KOPT-K1 (cell line): ENCODE data around the gene MEDAG.

ENCODE experiments used
- H3K27ac ChIP-seq: fragments of 200-600 bp; sonication (generic); 2 replicates; pipeline ENCODE4 v1.5.1; 2016; ENCODE audit warnings: antibody characterized with exemption, mild to moderate bottlenecking, low read depth, low read length; ENCODE audit not compliant: poor library complexity, severe bottlenecking
- H3K36me3 ChIP-seq: fragments of 200-600 bp; sonication (generic); 2 replicates; pipeline ENCODE4 v1.5.1; 2017; ENCODE audit warnings: antibody characterized with exemption, mild to moderate bottlenecking, low read length, moderate library complexity; ENCODE audit not compliant: insufficient read depth
- H3K9me3 ChIP-seq: fragments of 200-600 bp; sonication (generic); 2 replicates; pipeline ENCODE4 v1.5.1; 2017; ENCODE audit warnings: antibody characterized with exemption, low read length, mild to moderate bottlenecking; ENCODE audit not compliant: insufficient read depth, poor library complexity, severe bottlenecking

Gene MEDAG

DNA sequence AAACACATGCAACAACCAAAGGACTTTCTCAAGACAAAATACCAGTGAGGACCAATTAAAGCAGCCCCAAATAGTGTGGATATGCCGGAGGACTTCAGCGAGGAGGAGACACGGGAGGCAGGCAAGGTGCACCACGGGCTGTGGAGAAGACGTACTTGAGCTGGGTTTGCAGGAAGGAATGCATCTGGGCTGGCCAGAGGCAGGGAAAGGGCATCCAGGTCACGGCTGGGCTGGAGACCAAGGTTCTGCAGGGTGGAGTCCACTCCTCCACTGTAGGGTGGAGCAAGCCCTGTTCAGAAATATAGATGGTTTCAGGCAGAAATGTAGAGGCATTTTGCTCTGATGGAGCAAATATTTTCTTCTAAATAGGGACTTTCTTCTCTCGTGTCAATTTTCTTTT, 36.6 kb upstream of the MEDAG start:
- H3K27ac ChIP-seq: no peak overlapping the region
- H3K36me3 ChIP-seq: no peaks in the 10 kb centered on the region
- no peaks in the 10 kb centered on the region for H3K9me3 ChIP-seq

DNA sequence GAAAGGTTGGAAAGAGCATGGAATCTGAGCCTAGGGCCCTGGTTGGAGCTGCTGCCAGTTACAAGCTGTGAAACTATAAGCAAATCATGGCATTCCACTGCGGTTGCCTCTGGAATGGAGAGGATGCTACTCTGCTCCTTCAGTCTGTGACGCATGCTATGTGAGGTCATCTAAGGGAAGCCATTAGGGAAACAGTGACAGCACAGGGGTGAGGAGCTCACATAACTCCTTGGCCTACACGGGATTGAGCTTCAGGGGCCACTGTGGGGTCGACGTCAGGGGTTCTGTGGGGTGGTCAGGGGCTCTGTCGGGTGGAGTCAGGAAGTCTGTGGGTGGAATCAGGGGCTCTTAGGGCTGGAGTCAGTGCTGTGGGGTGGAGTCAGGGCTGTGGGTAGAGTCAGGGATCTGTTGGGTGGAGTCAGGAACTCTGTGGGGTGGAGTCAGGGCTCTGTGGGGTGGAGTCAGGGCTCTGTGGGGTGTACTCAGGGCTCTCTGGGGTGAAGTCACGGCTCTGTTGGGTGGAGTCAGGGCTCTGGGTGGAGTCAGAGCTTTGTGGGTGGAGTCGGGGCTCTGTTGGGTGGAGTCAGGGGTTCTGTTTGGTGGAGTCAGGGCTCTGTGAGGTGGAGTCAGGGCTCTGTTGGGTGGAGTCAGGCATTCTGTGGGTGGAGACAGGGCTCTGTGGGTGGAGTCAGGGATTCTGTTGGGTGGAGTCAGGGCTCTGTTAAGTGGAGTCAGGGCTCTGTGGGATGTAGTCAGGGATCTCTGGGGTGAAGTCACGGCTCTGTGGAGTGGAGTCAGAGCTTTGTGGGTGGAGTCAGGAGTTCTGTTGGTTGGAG, 35.8 kb upstream of the MEDAG start:
- Histone ChIP-seq H3K9me3 (no peaks in the 10 kb centered on the region), H3K36me3 (no peaks in the 10 kb centered on the region), H3K27ac (no peak overlapping the region)

DNA sequence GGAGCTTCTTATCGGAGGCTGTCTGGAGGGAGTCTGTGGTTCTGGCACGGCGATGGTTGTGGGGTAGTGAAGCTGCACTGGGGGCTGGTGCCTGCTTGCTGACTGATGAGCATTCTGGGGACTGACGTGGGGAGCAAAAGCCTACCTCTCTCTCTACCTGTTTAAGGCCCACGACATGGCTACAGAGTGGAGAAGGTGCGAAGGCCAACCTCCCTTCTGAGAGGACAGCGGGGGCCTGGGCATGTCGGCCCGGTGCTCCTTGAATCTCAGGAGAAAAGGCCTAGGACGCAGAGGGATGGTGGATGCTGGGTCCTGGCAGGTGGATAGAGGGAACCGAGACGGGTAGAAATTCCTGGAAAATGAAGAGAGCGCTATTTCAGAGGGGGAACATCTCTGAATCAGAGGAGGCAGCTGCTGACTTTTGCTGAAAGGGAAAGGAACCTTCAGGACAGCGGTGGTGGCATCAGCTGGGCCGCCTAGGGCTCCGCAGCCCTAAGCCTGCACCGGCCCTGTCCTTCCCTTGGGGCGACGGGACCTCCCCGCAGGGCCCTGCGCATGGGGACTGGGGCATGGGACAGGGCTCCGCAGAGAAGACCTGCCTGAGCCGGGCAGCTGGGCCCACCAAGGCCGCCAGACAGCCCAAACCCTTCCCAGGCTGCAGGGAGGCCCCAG, 35.0 kb upstream of the MEDAG start:
- no peak overlapping the region for H3K27ac ChIP-seq
- H3K36me3 ChIP-seq: no peaks in the 10 kb centered on the region
- no peaks in the 10 kb centered on the region for H3K9me3 ChIP-seq

DNA sequence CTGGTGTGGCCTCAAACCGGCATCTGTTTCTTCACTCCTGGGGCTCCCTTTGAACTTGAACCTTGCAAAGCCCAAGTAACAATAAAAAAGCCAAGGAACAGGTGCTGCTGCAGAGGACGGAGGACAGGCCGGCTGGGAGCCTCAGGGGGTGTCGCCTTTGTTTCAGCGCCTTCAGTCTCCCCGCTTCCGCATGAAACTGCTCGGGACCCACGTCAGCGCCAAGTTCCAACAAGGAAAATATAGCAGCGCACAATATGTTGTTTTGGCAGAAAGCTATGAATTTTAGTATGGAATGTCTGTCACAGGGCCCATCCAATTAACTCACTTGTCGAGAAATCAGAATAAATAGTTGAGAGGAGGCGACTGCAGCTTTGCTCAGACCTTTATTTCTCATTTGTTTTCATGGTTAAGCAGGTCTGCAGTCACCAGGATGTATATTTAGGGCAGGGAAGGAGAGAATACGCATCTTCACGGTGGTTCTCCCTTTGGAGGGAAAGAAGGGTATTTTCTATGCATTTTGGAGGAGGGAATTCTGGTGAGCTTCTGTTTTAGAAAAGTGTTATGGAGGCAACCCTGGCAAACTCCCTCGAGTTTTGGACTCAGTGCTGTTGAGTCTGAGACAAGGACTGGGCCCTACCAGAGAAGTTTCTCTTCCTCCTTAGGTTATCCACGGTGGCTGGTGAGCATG, 34.3 kb upstream of the MEDAG start:
- Histone ChIP-seq H3K36me3 (no peaks in the 10 kb centered on the region), H3K27ac (no peak overlapping the region), H3K9me3 (no peaks in the 10 kb centered on the region)

DNA sequence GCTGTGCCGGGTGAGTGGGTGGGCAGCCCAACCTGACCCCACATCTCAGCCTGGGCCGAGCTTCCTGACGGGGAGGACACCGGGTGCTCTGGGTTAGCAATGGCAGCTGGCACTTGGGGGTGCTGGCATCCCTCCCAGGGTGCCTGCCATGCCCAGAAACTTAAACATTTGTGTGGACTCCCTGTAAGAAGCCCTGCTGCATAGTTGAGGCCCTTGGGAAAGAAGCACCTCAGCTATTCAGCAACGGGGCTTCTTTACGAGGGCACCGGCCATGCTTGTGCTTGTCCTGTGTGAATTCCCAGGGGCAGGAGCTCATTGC, 33.8 kb upstream of the MEDAG start:
- H3K27ac ChIP-seq: no peak overlapping the region

DNA sequence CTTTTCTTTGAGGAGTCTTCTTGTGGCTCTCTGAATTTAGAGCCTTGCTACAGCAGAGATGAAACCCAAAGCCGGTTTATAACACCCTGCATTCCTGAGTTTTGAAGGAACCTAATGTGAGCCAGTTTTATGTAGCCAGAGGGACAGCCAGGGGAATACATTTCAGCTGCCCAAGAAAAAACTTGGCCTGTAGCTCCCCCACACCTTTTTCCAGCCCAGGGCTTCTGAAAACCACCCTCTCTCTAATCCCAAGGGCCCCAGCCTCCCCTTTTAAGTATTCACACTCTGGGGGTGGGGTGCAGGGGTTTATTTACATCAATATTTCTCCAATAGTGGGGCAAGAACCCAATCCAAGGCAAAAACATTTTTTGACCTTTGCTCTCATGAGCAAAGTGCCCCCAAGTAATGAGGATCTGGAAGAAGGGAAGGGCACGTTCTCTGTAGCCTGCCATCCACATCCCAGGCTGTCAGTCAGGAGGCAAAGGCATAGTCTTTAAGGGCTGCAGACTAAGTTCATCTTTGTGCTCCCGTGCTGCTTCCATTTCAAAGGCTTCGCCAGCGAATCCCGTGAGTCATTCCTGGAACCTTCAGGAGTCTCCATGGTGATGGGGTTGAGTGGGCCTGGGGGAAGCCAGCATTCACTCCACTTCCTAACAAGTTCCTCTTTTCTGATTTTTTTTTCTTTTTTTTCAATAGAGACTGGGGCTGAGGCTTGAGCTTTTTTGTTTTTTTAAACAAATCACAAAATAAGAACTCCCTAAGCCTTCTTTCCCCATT, 33.2 kb upstream of the MEDAG start:
- Histone ChIP-seq H3K27ac (no peak overlapping the region), H3K36me3 (no peaks in the 10 kb centered on the region), H3K9me3 (no peaks in the 10 kb centered on the region)

More for the DNA sequence above, 33.8 kb upstream of the MEDAG start:
- no peaks in the 10 kb centered on the region for H3K36me3 ChIP-seq
- H3K9me3 ChIP-seq: no peaks in the 10 kb centered on the region

DNA sequence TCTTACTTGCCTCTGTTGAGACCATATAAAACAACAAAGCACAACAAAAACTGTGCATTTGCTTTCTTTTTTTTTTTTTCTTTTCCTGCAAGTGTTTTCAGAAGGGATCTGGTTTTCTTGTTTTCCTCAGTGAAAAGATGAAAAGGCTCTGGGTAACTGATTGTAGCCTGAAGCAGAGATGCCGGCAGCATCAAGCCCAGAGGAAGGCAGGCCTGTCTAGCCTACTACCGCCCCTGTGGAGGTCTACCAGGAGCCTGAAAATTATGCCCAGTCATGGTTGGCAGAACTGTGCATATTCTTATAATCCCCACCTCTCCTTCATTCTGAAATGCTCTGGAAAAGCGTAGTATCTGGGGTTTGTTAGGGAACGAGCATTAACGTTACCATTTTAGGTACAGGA, 32.6 kb upstream of the MEDAG start:
- no peaks in the 10 kb centered on the region for H3K36me3 ChIP-seq
- H3K27ac ChIP-seq: no peak overlapping the region
- no peaks in the 10 kb centered on the region for H3K9me3 ChIP-seq

DNA sequence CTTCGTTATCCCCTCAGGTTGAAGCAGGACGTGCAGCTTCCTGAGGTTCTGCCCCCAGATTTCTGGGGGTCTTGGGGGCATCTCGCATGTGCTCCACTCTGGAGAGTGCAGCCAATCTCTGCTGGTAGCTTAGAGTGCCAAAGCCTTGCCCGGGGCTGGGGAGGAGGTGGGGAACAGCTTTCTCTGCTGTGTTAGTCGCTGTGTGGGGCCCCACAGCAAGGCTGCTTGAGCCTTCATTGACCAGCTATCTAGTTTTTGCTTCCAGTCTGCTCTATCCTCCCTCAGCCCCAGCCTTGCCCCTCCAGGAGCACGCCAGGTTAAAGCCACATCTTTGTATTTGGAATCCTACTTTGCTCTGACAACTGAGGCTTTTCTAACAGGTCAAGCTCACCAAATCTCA, 32.0 kb upstream of the MEDAG start:
- Histone ChIP-seq H3K27ac (no peak overlapping the region), H3K36me3 (no peaks in the 10 kb centered on the region), H3K9me3 (no peaks in the 10 kb centered on the region)

DNA sequence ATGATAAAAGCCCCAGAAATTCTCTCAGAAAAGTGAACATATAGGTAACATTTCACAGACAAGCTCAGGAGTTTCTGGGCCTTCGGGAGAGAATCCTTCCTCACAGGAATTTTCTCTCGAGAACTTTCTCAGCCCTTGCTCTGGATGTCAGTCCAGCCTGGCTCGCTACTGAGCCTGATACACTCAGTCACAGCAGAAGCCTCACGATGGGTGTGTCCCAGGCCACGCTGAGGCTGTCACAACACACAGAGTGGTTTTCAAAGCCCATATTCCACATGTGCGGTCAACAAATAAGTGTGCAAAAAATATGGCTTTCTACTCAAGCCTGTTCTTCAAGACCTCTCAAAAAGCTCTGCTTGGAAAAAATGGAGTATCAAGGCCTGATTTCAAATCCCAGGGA, 31.5 kb upstream of the MEDAG start:
- H3K27ac ChIP-seq: no peak overlapping the region
- no peaks in the 10 kb centered on the region for H3K9me3 ChIP-seq
- no peaks in the 10 kb centered on the region for H3K36me3 ChIP-seq

DNA sequence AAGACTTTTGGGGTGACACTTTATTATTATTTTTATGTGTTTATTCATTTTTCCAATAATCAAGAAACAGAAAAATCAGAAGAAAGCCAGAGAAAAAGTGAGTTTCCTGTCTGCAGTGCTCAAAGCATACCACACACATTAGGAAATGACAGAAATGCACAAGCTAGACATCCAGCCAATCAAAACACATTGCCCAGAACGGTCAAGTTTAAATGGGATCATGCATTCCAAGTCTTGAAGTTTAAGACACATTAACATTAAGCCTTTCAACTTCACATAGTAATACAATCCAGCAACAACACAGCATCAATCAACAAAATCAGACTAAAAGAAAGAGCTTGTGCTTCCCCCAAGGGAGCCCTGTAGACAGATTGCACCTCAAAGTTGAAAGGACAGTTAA, 28.7 kb upstream of the MEDAG start:
- H3K9me3 ChIP-seq: no peaks in the 10 kb centered on the region
- no peaks in the 10 kb centered on the region for H3K36me3 ChIP-seq
- no peak overlapping the region for H3K27ac ChIP-seq

DNA sequence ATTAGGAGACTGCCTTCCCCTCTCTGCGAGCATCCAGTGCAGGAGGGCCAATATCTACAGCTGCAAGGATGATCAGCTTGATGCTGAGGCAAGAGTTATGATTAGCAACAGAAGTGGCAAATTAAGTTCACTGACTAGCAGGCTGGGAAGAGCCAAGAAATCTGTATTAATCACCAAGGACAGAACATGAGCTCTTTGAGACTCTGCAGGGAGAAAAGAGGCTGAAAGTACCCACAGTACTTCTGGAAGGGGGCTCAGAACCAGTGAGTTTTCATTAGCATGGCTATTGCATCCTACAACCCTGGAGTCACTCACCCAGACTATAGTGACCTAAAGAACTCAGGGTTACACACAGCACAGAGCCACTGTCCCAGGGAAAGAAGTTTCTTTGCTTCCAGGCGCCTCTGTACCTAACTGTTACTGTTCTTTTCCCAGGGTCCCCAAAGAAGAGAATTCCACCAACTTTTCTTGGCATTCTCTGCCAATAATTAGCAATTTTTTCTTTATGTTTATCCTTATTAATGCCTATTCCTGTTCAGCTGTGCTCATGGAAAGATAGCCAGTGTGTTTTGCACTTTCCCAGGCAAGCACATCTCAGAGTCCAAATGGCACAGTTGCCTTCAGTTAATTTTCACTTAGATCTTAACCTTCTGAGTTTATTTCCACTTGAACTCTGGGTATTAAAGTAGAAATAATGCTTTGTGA, 25.8 kb upstream of the MEDAG start:
- Histone ChIP-seq H3K36me3 (no peaks in the 10 kb centered on the region), H3K27ac (no peak overlapping the region), H3K9me3 (no peaks in the 10 kb centered on the region)

DNA sequence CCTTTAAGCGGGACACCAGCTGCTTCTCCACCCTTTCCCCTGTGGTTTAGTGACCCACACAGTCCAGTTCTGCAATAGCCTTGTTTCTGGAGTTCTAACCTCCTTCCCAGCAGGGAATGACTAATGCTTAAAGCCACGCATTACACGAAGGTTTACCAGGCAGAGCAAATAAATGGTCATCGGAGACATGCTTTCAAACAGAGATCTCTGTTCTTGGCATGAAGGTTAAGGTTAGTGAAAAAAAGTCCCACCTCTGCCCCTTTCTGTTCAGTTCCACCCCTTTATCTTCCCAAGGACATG, 25.3 kb upstream of the MEDAG start:
- no peaks in the 10 kb centered on the region for H3K36me3 ChIP-seq
- H3K9me3 ChIP-seq: no peaks in the 10 kb centered on the region
- H3K27ac ChIP-seq: no peak overlapping the region

DNA sequence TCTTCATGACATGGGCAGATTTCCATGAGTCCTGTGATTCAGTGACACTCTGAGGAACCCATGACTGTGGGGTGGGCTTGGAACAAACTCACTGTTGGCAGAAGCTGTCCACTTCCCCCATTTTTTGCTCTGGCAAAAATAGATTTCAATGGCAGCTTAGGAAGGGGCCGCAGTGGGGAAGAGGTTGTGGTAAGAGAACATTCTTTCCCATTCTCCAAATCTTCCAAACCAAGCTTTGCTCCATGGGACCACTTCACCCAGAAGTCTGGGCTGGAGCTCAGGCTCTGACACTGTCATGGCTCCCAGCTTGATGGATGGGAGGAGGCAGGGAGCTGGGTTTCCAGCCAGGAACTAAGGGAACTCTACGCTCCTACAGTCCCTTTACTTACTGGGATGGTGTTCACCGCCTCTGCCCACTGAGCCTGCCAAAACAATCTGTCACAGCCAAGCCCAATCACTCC, 24.9 kb upstream of the MEDAG start:
- H3K36me3 ChIP-seq: no peaks in the 10 kb centered on the region
- no peaks in the 10 kb centered on the region for H3K9me3 ChIP-seq
- H3K27ac ChIP-seq: no peak overlapping the region

DNA sequence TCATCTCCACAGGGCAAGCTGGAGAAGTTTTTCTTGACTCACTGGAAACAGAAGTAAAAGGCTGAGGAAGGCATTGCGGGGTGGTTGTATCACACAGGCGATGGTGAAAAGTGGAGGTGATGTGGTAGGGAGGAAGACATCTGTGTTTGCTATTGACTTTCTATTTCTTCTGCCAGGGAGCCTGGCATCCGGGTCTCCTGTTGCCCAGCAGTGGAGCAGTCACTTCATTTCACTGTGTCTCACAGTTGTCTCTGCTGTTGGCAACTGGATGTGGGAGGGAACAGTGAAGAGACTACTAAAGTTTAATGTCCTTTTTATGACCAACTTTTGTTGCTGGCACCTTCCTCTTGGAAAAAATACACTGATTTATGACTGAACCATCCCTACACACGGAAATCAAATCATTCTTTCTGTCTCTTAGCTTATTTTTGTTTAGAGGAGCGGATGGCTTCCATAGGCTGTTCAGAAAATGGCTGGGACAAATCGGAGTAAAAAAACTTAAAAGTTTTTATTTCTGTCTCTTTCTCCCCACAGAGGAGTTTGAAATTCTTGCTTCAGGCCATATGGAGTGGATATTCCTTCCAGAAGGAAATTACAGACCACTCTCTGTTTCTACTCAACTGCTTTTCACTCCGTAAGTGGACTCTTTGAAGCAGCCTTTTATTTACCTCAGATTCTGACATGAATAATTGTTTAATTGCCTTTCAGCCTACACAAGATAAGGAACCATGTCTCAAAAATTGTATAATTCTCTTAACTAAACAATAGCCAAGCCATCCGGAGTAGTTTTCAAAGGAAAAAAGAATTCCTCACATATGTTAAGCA, 23.8 kb upstream of the MEDAG start:
- Histone ChIP-seq H3K9me3 (no peaks in the 10 kb centered on the region), H3K27ac (no peak overlapping the region), H3K36me3 (no peaks in the 10 kb centered on the region)
